Mammary epithelial cell (primary cell): ENCODE data around the gene GALNT2.

Source experiments
- EZH2 ChIP-seq: IDR thresholded peaks from 2 replicates; pipeline ENCODE4 v1.6.1; 2012; ENCODE audit warnings: low read length, inconsistent platforms, borderline replicate concordance
- TF ChIP-seq, protein P1 (sequence below), 2 donors: IDR thresholded peaks in 1 of 2; conservative IDR thresholded peaks in 1 of 2; 2 replicates each; pipeline ENCODE4 v1.5.1; 2011 to 2012; ENCODE audit warnings: inconsistent platforms in 2 of 2, low read length in 2 of 2, mild to moderate bottlenecking in 2 of 2, control low read depth in 1 of 2, low read depth in 1 of 2; ENCODE audit not compliant: insufficient read depth in 1 of 2; ENCODE audit errors: extremely low read depth in 1 of 2

DNA sequence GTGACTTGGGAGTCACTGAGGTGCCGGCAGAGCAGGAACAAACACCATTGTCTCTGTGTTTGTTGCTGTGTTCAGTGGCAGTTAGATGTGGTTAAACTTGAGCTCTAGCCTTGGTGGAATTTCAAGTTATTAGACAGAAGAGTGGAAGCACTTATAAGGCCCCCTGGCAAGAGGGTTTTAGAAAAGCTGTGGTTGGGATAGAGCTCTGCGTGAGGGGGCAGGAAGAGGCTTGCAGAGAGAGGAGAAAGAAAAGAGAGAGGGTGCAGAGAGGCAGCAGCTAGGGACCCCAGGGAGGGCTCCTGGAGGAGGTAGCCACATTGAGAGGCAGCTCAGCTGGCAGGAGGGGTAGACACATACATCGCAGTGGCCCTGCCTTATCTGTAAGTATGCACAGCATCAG is 128.2 kb downstream of the GALNT2 start:
- TF ChIP-seq, protein P1, sequence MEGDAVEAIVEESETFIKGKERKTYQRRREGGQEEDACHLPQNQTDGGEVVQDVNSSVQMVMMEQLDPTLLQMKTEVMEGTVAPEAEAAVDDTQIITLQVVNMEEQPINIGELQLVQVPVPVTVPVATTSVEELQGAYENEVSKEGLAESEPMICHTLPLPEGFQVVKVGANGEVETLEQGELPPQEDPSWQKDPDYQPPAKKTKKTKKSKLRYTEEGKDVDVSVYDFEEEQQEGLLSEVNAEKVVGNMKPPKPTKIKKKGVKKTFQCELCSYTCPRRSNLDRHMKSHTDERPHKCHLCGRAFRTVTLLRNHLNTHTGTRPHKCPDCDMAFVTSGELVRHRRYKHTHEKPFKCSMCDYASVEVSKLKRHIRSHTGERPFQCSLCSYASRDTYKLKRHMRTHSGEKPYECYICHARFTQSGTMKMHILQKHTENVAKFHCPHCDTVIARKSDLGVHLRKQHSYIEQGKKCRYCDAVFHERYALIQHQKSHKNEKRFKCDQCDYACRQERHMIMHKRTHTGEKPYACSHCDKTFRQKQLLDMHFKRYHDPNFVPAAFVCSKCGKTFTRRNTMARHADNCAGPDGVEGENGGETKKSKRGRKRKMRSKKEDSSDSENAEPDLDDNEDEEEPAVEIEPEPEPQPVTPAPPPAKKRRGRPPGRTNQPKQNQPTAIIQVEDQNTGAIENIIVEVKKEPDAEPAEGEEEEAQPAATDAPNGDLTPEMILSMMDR (conservative IDR thresholded peaks at IDR 0.05 in 1 of 2, IDR thresholded peaks at IDR 0.05 in 1 of 2; ENCODE audit: extremely low read depth in 1 of 2, insufficient read depth in 1 of 2, low read depth in 1 of 2, low read length in 2 of 2): no peak
- TF ChIP-seq EZH2: no peak
